ENCODE measurements around the gene RAD23A.
"Not testable (repeated sequence)": the region's sequence is repeated elsewhere in the genome, so short reads cannot be mapped to it uniquely, and the experiment has no call there.

RAD23A gene

DNA sequence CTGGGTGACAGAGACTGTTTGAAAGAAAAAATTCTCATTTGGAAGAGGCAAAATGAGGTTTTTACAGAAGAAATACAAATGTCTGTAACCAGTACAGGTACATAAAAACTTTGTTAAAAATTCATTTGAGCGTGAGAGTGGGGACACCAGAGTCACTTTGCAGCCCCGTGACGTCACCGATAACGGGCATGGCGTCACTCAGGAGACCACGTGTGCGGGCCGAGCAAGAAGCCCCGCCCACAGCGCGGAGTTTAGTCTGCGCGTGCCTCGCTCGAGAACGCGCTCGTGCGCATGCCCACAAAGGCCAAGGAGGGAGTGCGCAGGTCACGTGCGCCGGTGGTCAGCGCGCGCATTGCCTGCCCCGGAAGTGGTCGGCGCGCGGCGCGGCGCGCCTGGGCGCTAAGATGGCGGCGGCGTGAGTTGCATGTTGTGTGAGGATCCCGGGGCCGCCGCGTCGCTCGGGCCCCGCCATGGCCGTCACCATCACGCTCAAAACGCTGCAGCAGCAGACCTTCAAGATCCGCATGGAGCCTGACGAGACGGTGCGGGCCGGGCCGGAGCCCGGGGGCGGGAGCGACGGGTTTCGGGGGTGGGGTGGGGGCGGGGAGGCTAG, at the start of gene RAD23A:
RAD23A (plus strand) TSS at position 384 of the 613 bp plus-strand sequence; CDS start at position 471, 87 bp downstream.
- peak; percentile 84 to 92 for DNase-seq

DNA sequence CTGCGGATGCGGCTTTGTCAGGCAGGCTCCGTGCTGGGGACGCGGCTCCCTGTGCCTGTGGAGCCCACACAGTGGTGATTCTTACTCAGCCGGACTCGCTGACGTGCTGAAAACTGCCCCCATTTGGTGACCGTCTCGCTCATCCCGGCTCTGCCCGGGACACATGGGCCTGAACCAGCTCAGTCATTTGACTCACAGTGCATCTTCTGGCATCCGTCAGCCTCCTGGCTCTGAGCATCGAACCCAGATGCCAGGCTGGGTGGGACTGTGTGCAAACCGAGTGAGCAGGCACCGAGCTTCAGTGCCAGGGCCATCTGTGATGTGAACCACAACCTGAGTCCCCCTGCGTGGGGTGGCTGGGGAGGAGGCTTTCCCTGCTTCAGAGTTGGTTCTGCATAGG, 49.2 kb upstream of the RAD23A start:
- no peak for DNase-seq

DNA sequence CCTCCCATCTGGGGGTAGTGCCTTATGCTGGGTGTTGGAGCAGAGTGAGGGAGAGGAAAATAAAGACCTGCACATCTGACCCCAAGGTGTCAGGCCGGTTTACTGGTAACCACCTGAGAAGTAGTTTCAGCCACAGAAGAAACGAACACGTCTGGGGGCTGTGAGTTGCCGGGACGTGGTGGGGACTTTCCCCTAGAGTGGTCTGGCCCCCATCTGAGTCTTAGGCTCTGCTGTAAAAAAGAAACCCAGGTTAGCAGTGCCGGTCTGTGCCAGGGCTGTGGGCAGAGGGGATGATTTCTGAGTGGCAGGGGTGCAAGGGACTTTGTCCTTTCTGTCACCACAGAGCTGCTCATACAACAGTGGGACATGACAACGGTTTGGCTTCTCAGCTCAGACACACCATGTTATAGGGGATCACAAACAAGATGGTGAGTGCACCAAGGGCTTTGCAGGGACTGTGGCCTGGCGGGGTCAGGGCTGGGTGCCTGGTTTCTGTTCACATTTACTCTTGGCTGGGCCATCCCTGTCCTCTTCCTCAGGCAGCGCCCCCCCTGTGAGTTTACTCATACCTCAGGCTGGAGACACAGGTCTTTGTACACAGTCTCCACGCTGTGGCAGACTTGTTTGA, 45.7 kb upstream of the RAD23A start:
- DNase-seq = no peak

DNA sequence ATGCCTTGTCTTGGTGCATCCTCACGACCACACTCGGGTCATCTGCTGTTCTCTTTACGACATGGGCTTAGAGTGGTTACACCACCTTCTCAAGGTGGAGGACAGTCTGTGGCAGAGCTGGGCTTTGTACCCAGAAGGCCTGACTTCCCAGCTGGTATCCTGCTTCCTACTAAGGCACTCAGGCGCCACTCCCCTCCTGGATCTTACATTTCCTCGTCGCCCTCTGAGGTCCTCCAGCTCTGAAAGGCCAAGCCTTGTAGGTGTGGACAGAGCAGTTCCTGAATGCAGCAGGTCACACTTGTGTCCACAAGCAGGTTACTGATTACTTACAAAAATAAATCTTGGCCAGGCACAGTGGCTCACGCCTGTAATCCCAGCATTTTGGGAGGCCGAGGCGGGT, 38.5 kb upstream of the RAD23A start:
- no peak for DNase-seq

DNA sequence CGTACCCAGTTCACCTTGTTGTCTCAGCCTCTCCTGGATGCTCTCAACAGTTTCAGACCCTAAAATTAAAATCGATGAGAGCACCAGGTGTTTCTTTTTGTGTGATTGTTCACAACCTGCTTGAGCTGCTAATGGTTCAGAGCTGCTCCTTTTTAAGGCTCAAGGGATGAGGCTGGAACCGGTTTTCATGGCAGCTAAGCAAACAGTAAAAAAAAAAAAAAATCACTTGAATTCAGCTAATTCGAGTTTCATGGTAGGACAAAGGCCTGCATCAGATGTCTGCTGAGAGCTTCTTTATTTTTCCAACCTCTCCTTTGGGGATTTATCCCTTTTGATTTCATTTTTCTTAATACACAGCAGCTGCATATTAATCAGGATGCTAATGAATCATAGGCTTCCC, 33.1 kb upstream of the RAD23A start:
- DNase-seq = peak; percentile 57 to 66

DNA sequence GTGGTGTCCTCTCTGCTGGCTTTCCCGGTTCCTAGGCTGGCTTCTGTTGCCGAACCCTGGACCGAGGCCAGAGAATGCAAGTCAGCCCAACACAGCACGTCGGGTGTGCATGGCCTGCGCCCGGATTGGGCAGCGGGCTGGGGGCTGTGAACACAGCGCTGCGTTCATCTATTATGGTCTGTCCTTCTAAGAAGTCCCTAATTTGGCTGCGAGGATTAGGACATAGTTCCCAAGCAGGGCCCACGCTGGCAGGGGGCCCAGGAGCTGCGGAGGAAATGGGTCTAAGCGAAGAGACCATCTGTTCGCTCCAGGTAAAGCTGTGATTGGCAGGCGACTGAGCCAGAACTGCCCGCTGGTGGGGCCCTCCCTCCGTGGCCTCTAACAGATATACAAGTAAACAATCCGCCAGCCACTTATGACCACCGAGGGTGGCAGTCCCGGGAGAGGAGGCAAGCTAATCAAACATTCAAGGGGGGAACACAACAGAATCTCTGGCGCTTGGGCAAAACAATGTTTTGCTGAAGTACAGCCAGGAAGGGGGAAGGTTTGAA, 32.6 kb upstream of the RAD23A start:
- DNase-seq = peak; percentile 58 to 78

DNA sequence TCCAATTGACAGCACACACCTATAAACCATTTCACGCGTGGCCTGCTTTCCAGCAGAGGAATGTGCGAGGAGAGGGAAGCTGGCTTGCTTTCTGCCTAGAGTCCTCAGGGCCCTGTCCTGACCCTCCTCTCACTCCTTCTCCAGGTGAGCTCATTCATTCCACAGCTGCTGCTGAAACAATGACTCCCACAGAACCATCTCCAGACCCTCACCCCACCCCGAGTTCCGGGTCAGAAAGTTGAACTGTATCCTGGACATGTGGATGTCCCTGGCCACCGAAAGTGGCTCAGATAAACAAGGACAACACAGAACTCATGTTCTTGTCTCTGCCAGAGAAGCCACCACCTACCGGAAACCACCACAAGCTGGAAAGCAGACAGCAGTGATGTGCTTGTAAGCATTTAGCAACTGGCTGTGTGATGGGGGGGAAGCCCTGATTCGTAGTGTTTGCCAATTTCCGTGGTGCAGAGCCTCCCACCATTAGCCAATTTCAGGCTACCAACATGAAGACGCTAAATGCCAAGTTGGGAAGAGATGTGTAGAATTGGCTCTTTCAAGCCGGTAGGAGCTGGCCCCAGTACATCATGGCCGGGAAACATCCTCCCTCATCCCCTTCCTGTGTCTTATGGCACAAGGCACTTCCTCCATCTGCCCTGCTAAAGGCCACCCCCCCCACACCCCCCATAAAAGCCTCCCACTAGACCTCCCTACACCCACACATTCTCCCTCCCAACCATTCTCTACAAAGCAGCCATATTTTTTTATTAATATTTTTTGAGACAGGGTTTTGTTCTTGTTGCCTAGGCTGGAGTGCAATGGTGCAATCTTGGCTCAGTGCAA, 31.6 kb upstream of the RAD23A start:
- DNase-seq = no peak

DNA sequence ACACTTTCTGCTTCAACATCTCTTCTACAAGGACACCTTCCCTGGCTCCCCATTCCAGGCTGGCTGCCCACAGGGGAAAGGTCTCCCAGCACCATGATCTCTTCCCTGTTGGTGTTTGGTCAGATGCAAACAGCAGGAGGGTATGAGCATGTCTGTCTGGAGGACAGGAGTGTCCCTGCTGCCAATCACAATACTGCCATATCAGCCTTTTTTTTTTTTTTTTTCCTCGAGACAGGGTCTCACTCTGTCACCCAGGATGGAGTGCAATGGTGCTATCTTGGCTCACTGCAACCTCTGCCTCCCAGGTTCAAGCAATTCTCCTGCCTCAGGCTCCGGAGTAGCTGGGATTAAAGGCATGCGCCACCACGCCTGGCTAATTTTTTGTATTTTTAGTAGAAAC, 29.8 kb upstream of the RAD23A start:
- not testable (repeated sequence) for DNase-seq

DNA sequence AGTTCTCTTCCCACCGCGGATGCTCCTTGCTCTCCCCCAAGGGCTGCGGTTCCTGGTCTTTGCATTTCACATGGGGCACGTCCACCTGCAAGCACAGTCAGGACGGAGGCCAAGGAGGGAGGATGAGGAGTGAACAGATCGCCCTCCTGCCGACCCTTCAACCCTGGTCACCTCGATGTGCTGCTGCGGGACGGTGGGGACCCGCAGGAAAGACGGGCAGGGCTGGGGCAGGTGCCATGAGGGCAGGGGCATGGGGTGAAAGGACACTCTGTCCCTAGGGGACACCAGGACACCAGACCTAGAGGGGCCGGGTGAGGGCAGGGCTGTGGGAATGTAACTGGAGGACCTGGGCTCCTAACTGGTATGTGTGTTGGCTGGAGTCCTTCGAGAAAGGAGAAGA, 27.4 kb upstream of the RAD23A start:
- DNase-seq = no peak

DNA sequence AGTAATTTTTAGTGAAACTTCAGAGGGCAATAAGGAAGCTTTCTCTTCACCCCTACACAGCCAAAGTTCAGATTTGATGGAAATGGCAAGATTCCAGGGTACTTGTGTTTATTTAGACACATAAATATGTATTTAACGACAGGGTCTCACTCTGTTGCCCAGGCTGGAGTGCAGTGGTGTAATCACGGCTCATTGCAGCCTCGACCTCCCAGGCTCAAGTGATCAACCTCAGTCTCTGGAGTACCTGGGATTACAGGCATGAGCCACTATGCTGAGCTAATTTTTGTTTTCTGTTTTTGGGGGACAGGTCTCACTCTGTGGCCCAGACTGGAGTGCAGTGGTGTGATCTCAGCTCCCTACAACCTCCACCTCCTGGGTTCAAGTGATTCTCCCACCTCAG, 24.6 kb upstream of the RAD23A start:
- DNase-seq = no peak

DNA sequence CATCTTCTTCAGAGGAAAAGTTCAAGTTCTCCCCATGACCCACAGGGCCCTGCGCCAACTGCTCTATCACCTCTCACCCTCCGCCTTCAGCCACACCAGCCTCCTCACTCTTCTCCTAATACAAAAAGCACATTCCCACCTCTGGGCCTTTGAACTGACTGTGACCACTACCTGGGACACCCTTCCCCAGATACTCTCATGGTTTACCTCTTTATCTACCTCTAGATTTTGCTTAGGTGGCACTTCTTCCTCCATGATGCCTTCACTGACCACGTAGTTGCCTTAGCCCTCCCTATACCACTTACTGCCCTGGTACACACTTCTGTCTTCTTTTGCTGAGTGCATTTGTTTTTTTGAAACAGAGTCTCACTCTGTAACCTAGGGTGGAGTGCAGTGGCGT, 22.7 kb upstream of the RAD23A start:
- DNase-seq = no peak

DNA sequence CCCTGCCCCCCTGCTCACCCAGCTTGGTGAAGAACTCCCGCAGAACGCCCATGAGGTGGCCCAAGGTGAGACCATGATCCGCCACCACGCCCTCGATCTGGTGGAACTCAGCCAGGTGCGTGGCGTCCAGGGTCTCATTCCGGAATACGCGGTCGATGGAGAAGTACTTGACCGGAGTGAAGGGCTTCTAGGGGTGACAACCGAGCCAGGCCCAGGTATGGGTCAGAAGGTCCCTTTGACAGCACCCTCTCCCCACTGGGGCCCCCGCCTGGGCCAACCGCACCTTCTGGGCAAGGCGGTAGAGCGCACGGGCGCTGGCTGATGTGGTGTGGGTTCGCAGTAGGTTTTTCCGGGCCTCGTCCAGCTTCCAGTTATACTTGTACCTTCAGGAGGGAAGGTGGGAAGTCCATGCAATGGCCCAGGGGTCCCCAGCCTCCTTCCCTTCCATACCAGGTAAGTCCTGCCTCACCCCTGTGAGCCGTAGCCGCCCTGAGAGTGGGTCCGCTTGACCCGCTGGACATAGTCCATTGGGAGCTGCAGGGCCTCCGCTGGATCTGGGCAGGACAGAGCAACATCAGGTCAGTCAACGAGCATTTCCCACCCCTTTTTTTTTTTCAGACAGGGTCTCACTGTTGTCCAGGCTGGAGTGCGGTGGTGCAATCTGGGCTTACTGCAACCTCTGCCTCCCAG, 20.9 kb upstream of the RAD23A start:
- no peak for DNase-seq

DNA sequence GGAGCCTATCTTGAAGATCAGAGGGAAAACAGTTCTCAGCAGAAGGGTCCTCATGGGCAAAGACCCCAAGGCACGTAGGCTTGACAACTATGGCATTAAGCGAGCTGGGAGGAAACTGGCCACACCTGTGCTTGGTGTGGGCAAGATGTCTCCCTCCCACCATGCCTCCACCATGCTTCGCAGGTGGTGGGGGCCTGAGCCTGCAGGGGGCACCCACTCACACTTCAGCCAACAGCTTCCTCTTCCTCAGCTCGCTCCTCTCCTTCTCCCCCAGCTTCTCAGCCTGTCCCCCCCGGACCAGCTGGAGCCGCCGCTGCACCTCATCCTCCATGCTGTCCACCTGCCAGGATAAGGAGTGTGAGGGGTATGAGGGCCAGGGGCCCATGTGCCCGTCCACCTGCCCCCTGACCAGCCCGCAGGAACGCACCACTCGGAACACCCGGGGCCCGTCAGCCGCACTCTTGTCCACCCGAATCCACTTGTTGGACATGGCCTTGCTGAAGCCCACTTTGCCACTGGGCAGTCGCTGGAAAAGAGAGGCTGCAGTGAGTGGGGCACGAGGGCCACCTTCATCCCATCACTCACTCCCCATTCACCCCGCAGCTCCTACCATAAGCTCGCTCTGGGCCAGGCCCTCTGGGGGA, 15.5 kb upstream of the RAD23A start:
- DNase-seq = no peak

DNA sequence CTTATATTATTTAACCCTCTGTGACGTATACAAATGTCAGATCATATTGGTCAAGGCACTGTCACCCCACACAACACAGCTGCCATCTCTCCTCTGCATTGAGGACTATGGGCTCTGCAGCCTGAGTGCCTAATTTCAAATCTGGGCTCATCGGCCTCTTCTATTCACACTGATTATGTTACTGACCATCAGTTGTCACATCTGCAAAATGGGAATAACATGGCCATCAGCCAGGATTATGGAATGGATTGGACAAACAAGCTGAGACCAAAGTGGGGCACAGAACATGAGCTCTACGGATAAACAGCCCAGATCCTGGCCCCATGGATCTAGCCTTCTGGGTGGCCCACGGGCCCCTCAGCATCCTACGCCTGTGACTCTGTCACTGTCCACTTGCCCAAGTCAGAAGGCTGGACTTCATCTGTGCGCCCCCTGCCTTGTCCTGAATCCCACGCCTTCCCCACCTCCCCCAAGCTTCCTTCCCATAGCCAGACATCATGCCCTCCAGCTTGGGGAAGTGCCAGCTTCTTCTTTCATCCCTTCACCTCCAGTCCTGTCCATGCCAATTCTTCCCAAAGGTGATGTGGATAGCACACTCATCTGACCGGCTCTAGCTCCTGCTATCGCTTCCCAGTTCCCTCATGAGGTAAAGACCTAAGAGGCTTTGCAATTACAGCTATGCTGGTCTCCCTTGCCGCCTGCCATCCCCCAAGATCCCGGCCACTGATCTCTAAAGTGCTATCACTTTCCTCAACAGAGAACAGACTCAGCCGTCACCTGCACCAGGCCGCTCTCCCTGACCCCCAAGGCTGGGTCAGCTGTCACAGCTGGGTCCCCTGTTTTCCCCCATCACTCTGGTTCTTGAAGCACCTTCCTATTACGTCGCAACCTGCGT, 13.0 kb upstream of the RAD23A start:
- no peak for DNase-seq

DNA sequence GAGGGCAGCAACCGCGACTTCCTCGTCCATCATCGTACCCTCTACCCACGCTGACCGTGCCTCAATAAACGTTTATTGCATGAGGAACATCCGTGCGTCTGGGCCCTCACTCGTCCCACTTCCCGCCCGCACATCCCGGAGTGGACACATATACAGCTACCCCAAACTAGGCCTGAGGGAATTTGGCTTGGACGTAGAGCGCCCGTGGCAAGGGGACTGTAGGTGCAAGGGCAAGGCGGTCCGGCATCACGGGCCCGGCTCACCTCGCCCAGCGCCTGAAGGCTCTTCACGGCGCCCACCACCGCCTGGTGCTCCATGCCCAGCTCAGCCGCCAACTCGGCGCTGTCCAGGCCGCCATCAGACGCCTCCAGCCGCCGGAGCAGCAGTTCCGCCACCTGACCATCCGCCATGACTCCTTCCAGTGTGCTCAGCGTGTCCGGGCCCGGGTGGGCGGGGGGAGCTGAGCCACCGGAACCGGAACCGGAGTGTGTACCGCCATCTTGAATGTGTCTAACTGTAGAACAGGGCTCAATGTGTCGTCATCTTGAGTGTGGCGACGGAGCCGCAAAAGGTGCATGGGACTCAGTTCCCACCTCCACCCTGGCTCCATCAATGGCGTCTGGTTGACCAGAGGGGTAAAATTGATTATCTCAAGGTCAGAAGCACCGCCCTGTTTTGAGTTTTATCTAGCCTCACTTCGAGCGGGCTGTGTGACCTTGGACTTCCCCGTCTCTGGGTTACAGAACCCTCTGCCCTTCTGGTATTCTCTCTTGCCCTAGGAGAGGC, 12.2 kb upstream of the RAD23A start, which contains the start of gene FARSA:
FARSA (minus strand) TSS at position 425 of the 786 bp plus-strand sequence; CDS start at position 410, 15 bp downstream.
- DNase-seq = peak; percentile 23 to 67

DNA sequence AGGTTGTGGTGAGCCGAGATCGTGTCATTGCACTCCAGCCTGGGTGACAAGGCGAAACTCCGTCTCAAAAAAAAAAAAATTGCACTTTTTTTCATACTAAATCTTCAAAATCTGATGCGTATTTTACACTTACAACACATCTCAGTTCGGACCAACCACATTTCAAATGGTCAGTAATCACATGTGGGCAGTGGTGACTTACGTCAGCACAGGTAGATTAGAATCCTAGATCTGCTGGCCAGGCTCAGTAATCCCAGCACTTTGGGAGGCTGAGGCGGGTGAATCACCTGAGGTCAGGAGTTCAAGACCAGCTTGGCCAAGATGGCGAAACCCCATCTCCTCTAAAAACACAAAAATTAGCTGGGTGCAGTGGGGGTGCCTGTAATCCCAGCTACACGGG, 10.6 kb upstream of the RAD23A start:
- no peak for DNase-seq

DNA sequence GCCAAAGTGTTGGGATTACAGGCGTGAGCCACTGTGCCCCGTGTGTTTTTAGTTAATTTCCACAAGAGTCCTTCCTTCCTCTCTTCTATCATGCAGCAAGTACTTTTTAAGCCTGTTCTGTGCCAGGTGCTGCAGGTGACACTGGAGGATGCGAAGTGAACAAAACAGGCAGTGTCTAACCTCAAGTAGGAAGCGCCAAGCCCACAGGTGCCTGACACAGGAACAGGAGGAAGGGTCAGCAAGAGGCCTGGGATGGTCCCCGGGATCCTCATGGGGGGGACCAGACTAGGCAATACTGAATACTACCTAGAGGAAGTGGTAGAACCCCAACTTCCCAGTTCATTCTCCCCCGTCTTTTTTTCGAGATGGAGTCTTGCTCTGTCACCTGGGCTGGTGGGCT, 9.1 kb upstream of the RAD23A start:
- no peak for DNase-seq

DNA sequence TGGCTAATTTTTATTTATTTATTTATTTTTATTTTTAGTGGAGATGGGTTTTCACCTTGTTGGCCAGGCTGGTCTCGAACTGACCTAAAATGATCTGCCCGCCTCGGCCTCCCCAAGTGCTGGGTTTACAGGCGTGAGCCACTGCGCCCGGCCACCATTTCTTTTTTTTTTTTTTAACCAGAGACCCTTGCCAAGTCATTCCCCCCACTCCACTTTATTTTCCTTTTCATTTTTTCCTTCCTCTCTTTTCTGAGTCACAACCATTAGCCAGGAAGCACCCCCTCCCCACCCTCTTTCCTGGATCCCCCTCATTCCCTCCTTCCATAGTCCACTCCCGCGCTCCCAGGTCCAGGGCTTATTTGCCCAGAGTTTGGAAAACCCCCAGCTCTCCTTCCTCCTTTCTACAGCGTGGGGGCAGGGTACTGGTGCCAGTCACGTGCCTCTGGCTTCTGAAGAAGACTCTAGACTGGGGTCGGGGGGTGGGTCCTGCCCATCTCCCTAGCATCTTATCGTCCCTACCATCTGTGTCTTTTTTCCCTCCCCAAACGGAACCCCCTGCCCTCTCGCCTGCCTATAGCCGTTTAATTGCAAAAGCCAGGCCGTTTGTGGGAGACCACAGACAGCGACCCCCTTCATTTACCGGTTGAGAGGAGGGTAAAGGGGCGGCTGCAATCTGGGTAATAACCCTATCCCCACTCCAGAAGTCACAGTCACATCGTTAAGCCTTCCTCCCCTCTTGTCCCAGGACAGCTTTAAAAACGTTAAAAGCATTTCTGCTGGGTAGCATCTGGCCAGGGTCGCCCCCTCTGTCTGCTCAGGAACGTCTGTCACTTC, 8.4 kb upstream of the RAD23A start:
- DNase-seq = no peak

DNA sequence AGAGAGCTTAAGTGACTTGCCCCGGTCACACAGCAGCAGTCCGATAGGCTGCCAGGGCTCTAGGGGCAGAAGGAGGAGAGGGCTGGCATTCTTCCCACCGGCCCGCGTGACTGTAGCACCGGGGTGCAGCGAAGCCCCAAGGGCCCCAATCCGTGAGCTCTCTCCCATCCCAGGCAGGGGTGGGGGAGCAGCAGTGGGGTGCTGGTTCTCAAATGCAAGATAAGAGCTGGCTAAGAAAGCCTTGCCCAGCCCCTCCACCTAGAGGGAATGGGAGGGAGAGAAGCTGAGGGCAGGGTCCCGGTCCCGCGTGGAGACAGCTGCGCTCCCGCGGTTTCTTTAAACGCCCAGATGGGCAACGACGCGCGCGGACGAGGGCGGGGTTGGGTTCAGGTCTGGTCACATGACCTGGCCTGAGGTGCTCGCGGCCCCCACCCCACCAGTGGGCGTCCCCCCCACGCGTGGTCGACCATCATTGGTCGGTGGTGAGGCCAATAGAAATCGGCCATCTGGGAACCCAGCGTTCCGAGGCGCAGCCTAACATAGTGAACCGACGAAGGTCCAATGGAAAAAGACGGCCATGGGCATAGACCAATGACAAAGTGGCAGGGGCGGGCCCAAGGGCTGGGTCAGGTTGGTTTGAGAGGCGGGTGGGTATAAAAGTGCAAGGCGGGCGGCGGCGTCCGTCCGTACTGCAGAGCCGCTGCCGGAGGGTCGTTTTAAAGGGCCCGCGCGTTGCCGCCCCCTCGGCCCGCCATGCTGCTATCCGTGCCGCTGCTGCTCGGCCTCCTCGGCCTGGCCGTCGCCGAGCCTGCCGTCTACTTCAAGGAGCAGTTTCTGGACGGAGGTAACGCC, 7.5 kb upstream of the RAD23A start, which contains the start of gene CALR:
CALR (plus strand) TSS at position 683 of the 852 bp plus-strand sequence; CDS start at position 754, 71 bp downstream.
- peak; percentile 91 to 93 for DNase-seq
